DND-41 (cell line): ENCODE measurements around the gene FAM110A.

ENCODE experiments used
- ATAC-seq: fragments of 200-7000 bp; cut with Tn5 transposase; 3 replicates; pipeline ENCODE4 v1.9.1; 2021; ENCODE audit warnings: low read depth; ENCODE audit not compliant: insufficient read depth
- DNase-seq: peaks from one replicate; pipeline ENCODE4 v3.0.0-alpha.2; 2020
- H2AFZ ChIP-seq: 2 replicates; pipeline ENCODE4 v1.6.0; 2012; ENCODE audit warnings: low read depth, low read length
- H3K27ac ChIP-seq: 2 replicates; pipeline ENCODE4 v1.5.1; 2012; ENCODE audit warnings: low read length, inconsistent platforms
- H3K27me3 ChIP-seq: fragments of 200-600 bp; sonication (generic); 2 replicates; pipeline ENCODE4 v1.6.0; 2012; ENCODE audit warnings: low read length, mild to moderate bottlenecking, inconsistent platforms; ENCODE audit not compliant: insufficient read depth, poor library complexity
- H3K36me3 ChIP-seq: 2 replicates; pipeline ENCODE4 v1.5.1; 2012; ENCODE audit warnings: low read length, inconsistent platforms; ENCODE audit not compliant: insufficient read depth
- H3K4me1 ChIP-seq: 2 replicates; pipeline ENCODE4 v1.5.1; 2012; ENCODE audit warnings: mild to moderate bottlenecking, low read length; ENCODE audit not compliant: insufficient read depth
- H3K4me2 ChIP-seq: 2 replicates; pipeline ENCODE4 v1.6.0; 2012; ENCODE audit warnings: mild to moderate bottlenecking, moderate library complexity, low read length, inconsistent platforms; ENCODE audit not compliant: insufficient read depth
- H3K4me3 ChIP-seq, 2 experiments: fragments of 200-600 bp in 1 of 2; shearing (Covaris generic) in 1 of 2; 2 replicates each; pipeline ENCODE4 v1.5.1; 2012 to 2016; ENCODE audit warnings: inconsistent platforms in 2 of 2, low read length in 2 of 2, mild to moderate bottlenecking in 2 of 2, low read depth in 1 of 2, moderate library complexity in 1 of 2
- H3K79me2 ChIP-seq: 2 replicates; pipeline ENCODE4 v1.6.0; 2012; ENCODE audit warnings: low read length, inconsistent platforms; ENCODE audit not compliant: insufficient read depth
- H3K9ac ChIP-seq: 2 replicates; pipeline ENCODE4 v1.6.0; 2012; ENCODE audit warnings: low read depth, mild to moderate bottlenecking, inconsistent platforms, low read length, moderate library complexity
- H3K9me3 ChIP-seq: 2 replicates; pipeline ENCODE4 v1.5.1; 2012; ENCODE audit warnings: low read length, moderate library complexity, mild to moderate bottlenecking, inconsistent platforms; ENCODE audit not compliant: insufficient read depth, severe bottlenecking
- H4K20me1 ChIP-seq: 2 replicates; pipeline ENCODE4 v1.6.0; 2012; ENCODE audit warnings: low read length; ENCODE audit not compliant: insufficient read depth
- EZH2 ChIP-seq: IDR thresholded peaks from 3 replicates; pipeline ENCODE4 v1.6.1; 2012; ENCODE audit warnings: borderline replicate concordance, low read depth, mild to moderate bottlenecking, moderate library complexity, low read length, inconsistent platforms; ENCODE audit not compliant: severe bottlenecking
- TF ChIP-seq, protein P1 (sequence below): IDR thresholded peaks from 2 replicates; pipeline ENCODE4 v1.5.1; 2012; ENCODE audit warnings: borderline replicate concordance, low read length, moderate library complexity, mild to moderate bottlenecking; ENCODE audit not compliant: poor library complexity, severe bottlenecking; ENCODE audit errors: extremely low read depth

Gene FAM110A

DNA sequence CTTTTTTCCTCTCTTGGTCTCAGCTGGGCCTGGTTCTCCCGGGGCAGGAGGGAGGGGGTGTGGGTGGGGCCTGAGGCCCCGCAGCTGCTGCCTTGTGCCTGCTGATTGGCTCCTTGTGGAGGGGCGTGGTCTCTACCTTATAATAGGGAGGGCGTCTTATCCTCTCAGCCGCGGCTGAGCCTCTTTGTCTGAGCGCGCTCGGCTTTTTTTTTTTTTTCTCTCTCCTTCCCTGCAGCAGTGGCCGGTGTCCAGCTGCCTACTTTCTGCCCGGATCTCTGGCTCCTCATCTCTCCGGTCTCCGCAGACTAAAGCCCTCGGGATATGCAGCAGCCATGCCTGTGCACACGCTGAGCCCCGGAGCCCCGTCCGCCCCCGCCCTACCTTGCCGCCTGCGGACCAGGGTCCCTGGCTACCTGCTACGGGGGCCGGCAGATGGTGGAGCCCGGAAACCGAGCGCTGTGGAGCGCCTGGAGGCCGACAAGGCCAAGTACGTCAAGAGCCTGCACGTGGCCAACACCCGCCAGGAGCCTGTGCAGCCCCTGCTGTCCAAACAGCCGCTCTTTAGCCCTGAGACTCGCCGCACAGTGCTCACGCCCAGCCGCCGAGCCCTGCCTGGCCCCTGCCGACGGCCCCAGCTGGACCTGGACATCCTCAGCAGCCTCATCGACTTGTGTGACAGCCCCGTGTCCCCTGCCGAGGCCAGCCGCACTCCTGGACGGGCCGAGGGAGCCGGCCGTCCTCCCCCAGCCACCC, 11.1 kb downstream of the FAM110A start:
- Histone ChIP-seq H3K4me3 (no peak overlapping the region), H3K27me3 (no peaks in the 10 kb centered on the region), H3K79me2 (no peaks in the 10 kb centered on the region), H3K9ac (no peak overlapping the region), H2AFZ (no peak overlapping the region), H3K9me3 (no peaks in the 10 kb centered on the region), H3K4me1 (peaks cover 9% of the 10 kb centered on the region; the same call in 1 of the 2 replicates), H3K36me3 (peaks cover 19% of the 10 kb centered on the region), H3K4me2 (no peak overlapping the region), H4K20me1 (peaks cover 40% of the 10 kb centered on the region), H3K27ac (no peak overlapping the region)
- TF ChIP-seq, protein P1, sequence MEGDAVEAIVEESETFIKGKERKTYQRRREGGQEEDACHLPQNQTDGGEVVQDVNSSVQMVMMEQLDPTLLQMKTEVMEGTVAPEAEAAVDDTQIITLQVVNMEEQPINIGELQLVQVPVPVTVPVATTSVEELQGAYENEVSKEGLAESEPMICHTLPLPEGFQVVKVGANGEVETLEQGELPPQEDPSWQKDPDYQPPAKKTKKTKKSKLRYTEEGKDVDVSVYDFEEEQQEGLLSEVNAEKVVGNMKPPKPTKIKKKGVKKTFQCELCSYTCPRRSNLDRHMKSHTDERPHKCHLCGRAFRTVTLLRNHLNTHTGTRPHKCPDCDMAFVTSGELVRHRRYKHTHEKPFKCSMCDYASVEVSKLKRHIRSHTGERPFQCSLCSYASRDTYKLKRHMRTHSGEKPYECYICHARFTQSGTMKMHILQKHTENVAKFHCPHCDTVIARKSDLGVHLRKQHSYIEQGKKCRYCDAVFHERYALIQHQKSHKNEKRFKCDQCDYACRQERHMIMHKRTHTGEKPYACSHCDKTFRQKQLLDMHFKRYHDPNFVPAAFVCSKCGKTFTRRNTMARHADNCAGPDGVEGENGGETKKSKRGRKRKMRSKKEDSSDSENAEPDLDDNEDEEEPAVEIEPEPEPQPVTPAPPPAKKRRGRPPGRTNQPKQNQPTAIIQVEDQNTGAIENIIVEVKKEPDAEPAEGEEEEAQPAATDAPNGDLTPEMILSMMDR = no peak
- no peak for TF ChIP-seq EZH2
- ATAC-seq = peak; percentile 96
- peak; percentile 84 for DNase-seq

DNA sequence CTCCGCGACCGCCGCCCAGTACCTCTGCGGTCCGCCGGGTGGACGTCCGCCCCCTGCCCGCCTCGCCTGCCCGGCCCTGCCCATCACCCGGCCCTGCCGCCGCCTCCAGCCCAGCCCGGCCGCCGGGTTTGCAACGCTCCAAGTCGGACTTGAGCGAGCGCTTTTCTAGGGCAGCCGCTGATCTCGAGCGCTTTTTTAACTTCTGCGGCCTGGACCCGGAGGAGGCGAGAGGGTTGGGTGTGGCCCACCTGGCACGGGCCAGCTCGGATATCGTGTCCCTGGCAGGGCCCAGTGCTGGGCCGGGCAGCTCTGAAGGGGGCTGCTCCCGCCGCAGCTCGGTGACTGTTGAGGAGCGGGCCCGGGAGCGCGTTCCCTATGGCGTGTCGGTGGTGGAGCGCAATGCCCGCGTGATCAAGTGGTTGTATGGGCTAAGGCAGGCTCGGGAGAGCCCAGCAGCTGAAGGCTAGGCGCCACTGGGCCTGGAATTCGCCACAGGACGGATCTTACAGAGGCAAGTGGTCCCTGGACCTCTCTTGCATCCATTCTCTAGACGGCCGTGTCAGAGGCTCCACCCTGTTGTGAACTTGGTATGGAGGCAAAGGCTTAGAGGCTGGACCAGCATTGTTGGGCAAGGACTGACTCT, 11.8 kb downstream of the FAM110A start:
- H3K4me3 ChIP-seq = no peak overlapping the region
- H3K4me1 ChIP-seq = peaks cover 9% of the 10 kb centered on the region; the same call in 1 of the 2 replicates
- H3K4me2 ChIP-seq = no peak overlapping the region
- ATAC-seq (no peak), DNase-seq (no peak)
- no peak overlapping the region for H2AFZ ChIP-seq
- peaks cover 19% of the 10 kb centered on the region for H3K36me3 ChIP-seq
- no peak overlapping the region for H3K9ac ChIP-seq
- H3K79me2 ChIP-seq = no peaks in the 10 kb centered on the region
- no peak overlapping the region for H3K27ac ChIP-seq
- no peaks in the 10 kb centered on the region for H3K9me3 ChIP-seq
- H4K20me1 ChIP-seq = peaks cover 40% of the 10 kb centered on the region
- no peaks in the 10 kb centered on the region for H3K27me3 ChIP-seq
- TF ChIP-seq, protein P1 = no peak
- no peak for TF ChIP-seq EZH2

DNA sequence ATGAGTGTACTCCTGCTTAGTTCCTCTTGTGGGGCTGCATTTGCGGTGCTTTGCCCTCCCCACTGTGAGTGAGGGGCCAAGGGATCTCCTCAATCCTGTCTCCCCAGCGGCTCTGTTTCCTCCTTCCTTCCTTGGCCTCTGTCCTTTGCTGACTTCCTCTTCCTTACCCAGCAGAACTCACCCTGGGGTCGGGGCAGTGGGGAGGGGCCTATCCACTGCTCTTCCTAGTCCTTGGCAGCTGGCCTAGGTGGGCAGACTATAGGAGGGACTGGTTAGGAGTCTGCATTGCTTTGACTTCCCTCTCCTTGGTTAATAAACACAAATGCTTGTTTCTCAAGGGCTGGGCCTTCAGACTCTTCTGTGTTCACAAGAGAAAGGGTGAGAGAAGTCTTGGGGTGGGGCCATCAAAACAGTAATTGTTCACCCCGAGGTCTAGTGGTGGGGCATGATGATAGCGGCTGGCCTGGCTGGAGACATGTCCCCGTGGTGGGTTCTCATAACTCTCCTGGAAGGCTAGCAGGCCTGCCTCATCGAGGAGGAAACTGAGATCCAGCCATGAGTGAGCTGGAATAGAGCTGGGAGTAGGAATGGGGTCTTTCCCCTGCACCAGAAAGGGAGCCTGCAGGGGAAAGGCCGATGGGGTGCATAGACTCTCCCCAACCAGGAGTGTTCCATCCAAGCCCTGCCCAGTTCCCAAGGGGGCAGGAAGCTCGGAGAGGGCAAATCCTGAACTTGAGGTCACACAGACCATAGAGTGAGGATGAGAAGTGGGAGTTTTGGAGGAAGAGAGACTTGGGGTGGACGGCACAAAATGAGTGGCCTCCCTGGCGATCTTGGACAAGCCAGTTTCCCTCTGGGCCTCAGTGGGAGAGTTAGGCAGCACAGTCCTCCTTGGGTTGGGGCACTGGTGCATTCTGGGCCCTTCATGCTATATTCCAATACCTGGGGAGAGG, 12.7 kb downstream of the FAM110A start:
- H3K36me3 ChIP-seq = peaks cover 19% of the 10 kb centered on the region
- TF ChIP-seq, protein P1 = no peak
- no peak for TF ChIP-seq EZH2
- H3K27ac ChIP-seq = peak overlapping the region; percentile 4; the same call in 1 of the 2 replicates
- H3K9ac ChIP-seq = no peak overlapping the region
- H3K4me3 ChIP-seq = no peak overlapping the region
- H3K4me2 ChIP-seq = no peak overlapping the region
- no peaks in the 10 kb centered on the region for H3K9me3 ChIP-seq
- no peak for ATAC-seq
- H4K20me1 ChIP-seq = peaks cover 37% of the 10 kb centered on the region
- DNase-seq = no peak
- no peak overlapping the region for H2AFZ ChIP-seq
- H3K27me3 ChIP-seq = no peaks in the 10 kb centered on the region
- peaks cover 9% of the 10 kb centered on the region; the same call in 1 of the 2 replicates for H3K4me1 ChIP-seq
- no peaks in the 10 kb centered on the region for H3K79me2 ChIP-seq
